CD14-positive monocyte (primary cell): Measurements from ENCODE around the gene RNF26. TPM values are rescaled to one million over a fixed set of nuclear protein-coding genes. Genes with fewer than 3 reads are reported as not detected.

Experiments
- DNase-seq, 3 donors: peaks; one replicate each; pipeline ENCODE4 v3.0.0-alpha.2; 2011 to 2022
- H2AFZ ChIP-seq: 2 replicates; pipeline ENCODE4 v1.6.0; 2012; ENCODE audit warnings: mild to moderate bottlenecking, low read depth, low read length, inconsistent platforms; ENCODE audit not compliant: insufficient read depth, poor library complexity, severe bottlenecking
- H3K27ac ChIP-seq, 2 donors: 1 replicate in 1 of 2; 2 replicates in 1 of 2; pipeline ENCODE4 v1.5.1; 2012 to 2013; ENCODE audit warnings: low read length in 2 of 2, control low read depth in 1 of 2, inconsistent platforms in 1 of 2, low read depth in 1 of 2, mild to moderate bottlenecking in 1 of 2
- H3K27me3 ChIP-seq, 2 donors: one replicate each; pipeline versions ENCODE4 v1.6.0 to v1.6.1; 2011 to 2013; ENCODE audit warnings: low read length in 2 of 2; ENCODE audit not compliant: control insufficient read depth in 2 of 2, insufficient read depth in 2 of 2
- H3K36me3 ChIP-seq, 2 donors: replicated peaks in 1 of 2; 1 replicate in 1 of 2; 2 replicates in 1 of 2; pipeline versions ENCODE4 v1.5.1 to v1.6.1; 2012 to 2013; ENCODE audit warnings: low read length in 2 of 2, control low read depth in 1 of 2, inconsistent platforms in 1 of 2, mild to moderate bottlenecking in 1 of 2; ENCODE audit not compliant: insufficient read depth in 2 of 2, control insufficient read depth in 1 of 2
- H3K4me1 ChIP-seq, 2 donors: 1 replicate in 1 of 2; 2 replicates in 1 of 2; pipeline versions ENCODE4 v1.5.1 to v1.6.1; 2012 to 2013; ENCODE audit warnings: low read length in 2 of 2, control low read depth in 1 of 2, inconsistent platforms in 1 of 2, mild to moderate bottlenecking in 1 of 2, moderate library complexity in 1 of 2; ENCODE audit not compliant: insufficient read depth in 2 of 2, control insufficient read depth in 1 of 2
- H3K4me2 ChIP-seq: replicated peaks from 2 replicates; pipeline ENCODE3; 2012; ENCODE audit warnings: low read length, moderate library complexity, mild to moderate bottlenecking; ENCODE audit not compliant: poor library complexity, severe bottlenecking; ENCODE audit errors: extremely low read depth
- H3K4me3 ChIP-seq, 3 experiments: fragments of 200-600 bp in 1 of 3; sonication (generic) in 1 of 3; replicated peaks in 1 of 3; 1 replicate in 2 of 3; 2 replicates in 1 of 3; pipeline ENCODE4 v1.5.1; 2011 to 2013; ENCODE audit warnings: low read length in 3 of 3, mild to moderate bottlenecking in 3 of 3, control low read depth in 2 of 3, low read depth in 2 of 3, inconsistent platforms in 1 of 3, moderate library complexity in 1 of 3
- H3K79me2 ChIP-seq: 2 replicates; pipeline ENCODE4 v1.6.0; 2012; ENCODE audit warnings: mild to moderate bottlenecking, control low read depth, inconsistent platforms, low read length, moderate library complexity; ENCODE audit not compliant: insufficient read depth
- H3K9ac ChIP-seq: 2 replicates; pipeline ENCODE4 v1.6.0; 2017; ENCODE audit warnings: low read length, mild to moderate bottlenecking; ENCODE audit not compliant: insufficient read depth, poor library complexity, severe bottlenecking
- H3K9me3 ChIP-seq, 2 donors: replicated peaks in 1 of 2; 1 replicate in 1 of 2; 2 replicates in 1 of 2; pipeline versions ENCODE4 v1.5.1 to v1.6.1; 2012 to 2013; ENCODE audit warnings: low read length in 2 of 2, control low read depth in 1 of 2; ENCODE audit not compliant: control insufficient read depth in 1 of 2, insufficient read depth in 1 of 2
- H4K20me1 ChIP-seq: 2 replicates; pipeline ENCODE4 v1.6.0; 2012; ENCODE audit warnings: mild to moderate bottlenecking, low read length, control low read depth, moderate library complexity; ENCODE audit not compliant: insufficient read depth
- H3K27ac Mint-ChIP-seq, 7 donors: one replicate each; pipeline ENCODE4 v1.8.0; 2020; ENCODE audit warnings: mild to moderate bottlenecking in 7 of 7, mixed read lengths in 7 of 7, moderate library complexity in 6 of 7, inconsistent platforms in 2 of 7
- H3K27me3 Mint-ChIP-seq, 3 donors: one replicate each; pipeline ENCODE4 v1.8.0; 2021 to 2022; ENCODE audit warnings: low read depth in 3 of 3, mild to moderate bottlenecking in 3 of 3, mixed read lengths in 3 of 3, moderate library complexity in 3 of 3, inconsistent platforms in 1 of 3
- H3K36me3 Mint-ChIP-seq, 2 donors: one replicate each; pipeline ENCODE4 v1.8.0; 2020; ENCODE audit warnings: mixed read lengths in 2 of 2, inconsistent platforms in 1 of 2, mild to moderate bottlenecking in 1 of 2
- H3K4me1 Mint-ChIP-seq: one replicate; pipeline ENCODE4 v1.8.0; 2020; ENCODE audit warnings: mild to moderate bottlenecking, mixed read lengths
- H3K4me3 Mint-ChIP-seq, 2 donors: one replicate each; pipeline ENCODE4 v1.8.0; 2020; ENCODE audit warnings: mild to moderate bottlenecking in 2 of 2, mixed read lengths in 2 of 2, moderate library complexity in 1 of 2
- H3K9me3 Mint-ChIP-seq, 7 donors: one replicate each; pipeline ENCODE4 v1.8.0; 2020 to 2022; ENCODE audit warnings: mixed read lengths in 7 of 7, mild to moderate bottlenecking in 6 of 7, moderate library complexity in 6 of 7, inconsistent platforms in 2 of 7
- CTCF ChIP-seq: fragments of 200-600 bp; IDR thresholded peaks from one replicate; pipeline ENCODE4 v1.8.0; 2022; ENCODE audit warnings: antibody characterized with exemption, mild to moderate bottlenecking
- WGBS: methylation state at CpG from one replicate; pipeline ENCODE4 v1.1.5; 2013; ENCODE audit warnings: missing lambda C conversion rate; ENCODE audit not compliant: insufficient coverage; 5-methylcytosine and 5-hydroxymethylcytosine counted together
- intact Hi-C, 2 donors: fragments of 100-400 bp; cut with micrococcal nuclease; formaldehyde crosslinking; loops; one replicate each; pipeline versions ENCODE4 v1.15.0 to v1.15.1; 2023
- polyA plus RNA-seq, 3 donors: library from polyadenylated mRNA; depleted of rRNA in 1 of 3; unstranded in 2 of 3; stranded (reverse) in 1 of 3; fragments of 300-500 nt in 2 of 3; fragments of >200 nt in 1 of 3; fragmentation: Illumina TruSeq in 2 of 3; gene quantifications; 1 replicate in 2 of 3; 2 replicates in 1 of 3; pipeline ENCODE4 v1.2.3, GENCODE V29; 2012 to 2021

Gene RNF26
- polyA plus RNA-seq, 3 donors, result 6.8 to 27.6 (median 20.5) TPM

- H3K4me3 Mint-ChIP-seq, result no peak overlapping the region
These were observed 27.9 kb upstream of the RNF26 start for GRCh38 chr11:119306373-119306890.

DNA sequence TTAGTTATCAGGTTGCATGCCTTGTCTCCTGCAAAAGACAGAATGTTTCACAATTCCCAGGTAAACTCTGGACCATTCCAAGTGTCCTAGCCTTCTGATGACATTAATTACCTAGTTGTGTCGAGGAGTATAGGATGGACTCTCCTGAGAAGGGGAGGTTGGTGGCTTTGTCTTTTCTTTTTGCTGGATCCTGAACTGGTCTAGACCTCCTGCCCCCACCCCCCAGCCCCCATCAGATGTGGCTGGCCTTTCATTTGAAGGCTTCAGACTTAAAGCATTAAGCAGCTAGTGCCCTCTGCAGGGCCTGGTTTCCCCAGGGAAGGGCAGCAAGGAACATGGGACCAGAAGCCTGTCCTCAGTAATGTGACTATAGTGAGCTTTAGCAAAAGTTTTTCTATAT is 27.1 kb upstream of the RNF26 start:
- Histone ChIP-seq H3K4me2 (no peak overlapping the region), H3K4me1 (no peaks in the 10 kb centered on the region), H3K27ac (no peak overlapping the region), H4K20me1 (peaks cover 72% of the 10 kb centered on the region), H3K9ac (no peak overlapping the region), H3K9me3 (no peaks in the 10 kb centered on the region), H3K79me2 (no peaks in the 10 kb centered on the region), H3K4me3 (no peak overlapping the region), H3K36me3 (peaks cover 55 to 74% of the 10 kb centered on the region in 2 donors), H3K27me3 (no peaks in the 10 kb centered on the region), H2AFZ (no peak overlapping the region)
- H3K27ac Mint-ChIP-seq, result no peak overlapping the region
- H3K4me3 Mint-ChIP-seq, result no peak overlapping the region
- intact Hi-C loops, result no loop called here
- DNase-seq, result no peak
- no peaks in the 10 kb centered on the region for H3K9me3 Mint-ChIP-seq
- peaks cover 3 to 8% (median 5%) of the 10 kb centered on the region in 3 donors for H3K27me3 Mint-ChIP-seq
- no CpG with 5 or more reads among the region's 1 CpG for WGBS
- H3K36me3 Mint-ChIP-seq, result peaks cover 59 to 76% of the 10 kb centered on the region in 2 donors
- no peak for TF ChIP-seq CTCF
- H3K4me1 Mint-ChIP-seq, result no peaks in the 10 kb centered on the region

More at GRCh38 chr11:119306373-119306890, 27.9 kb upstream of the RNF26 start:
- Histone ChIP-seq H3K36me3 (peaks cover 63 to 82% of the 10 kb centered on the region in 2 donors), H3K27ac (peak overlapping the region in 1 of 2 donors; percentile 4), H3K79me2 (no peaks in the 10 kb centered on the region), H3K9ac (no peak overlapping the region), H3K4me3 (no peak overlapping the region), H3K27me3 (no peaks in the 10 kb centered on the region), H4K20me1 (peaks cover 80% of the 10 kb centered on the region), H2AFZ (no peak overlapping the region), H3K9me3 (no peaks in the 10 kb centered on the region), H3K4me2 (no peak overlapping the region), H3K4me1 (no peaks in the 10 kb centered on the region)
- 93% methylated on average over 3 of the region's 5 CpGs for WGBS
- Mint-ChIP-seq H3K4me1 (no peaks in the 10 kb centered on the region), H3K9me3 (no peaks in the 10 kb centered on the region), H3K36me3 (peaks cover 67 to 84% of the 10 kb centered on the region in 2 donors), H3K27me3 (peaks cover 3 to 4% (median 4%) of the 10 kb centered on the region in 3 donors), H3K27ac (peak overlapping the region in 1 of 7 donors; percentile 23)
- no peak for TF ChIP-seq CTCF
- intact Hi-C loops, result no loop called here
- no peak for DNase-seq
